Measurements from ENCODE around the gene PYGB.

The PYGB gene

GRCh38 chr20:25215521-25215920 lies 32.4 kb upstream of the PYGB start:
- no peak for DNase-seq (ENCODE audit: low read depth in 1 of 2, low spot score in 1 of 2)

- DNase-seq (ENCODE audit: low read depth in 1 of 2, low spot score in 1 of 2): no peak
Observed at GRCh38 chr20:25216199-25216945, 31.5 kb upstream of the PYGB start.

DNA sequence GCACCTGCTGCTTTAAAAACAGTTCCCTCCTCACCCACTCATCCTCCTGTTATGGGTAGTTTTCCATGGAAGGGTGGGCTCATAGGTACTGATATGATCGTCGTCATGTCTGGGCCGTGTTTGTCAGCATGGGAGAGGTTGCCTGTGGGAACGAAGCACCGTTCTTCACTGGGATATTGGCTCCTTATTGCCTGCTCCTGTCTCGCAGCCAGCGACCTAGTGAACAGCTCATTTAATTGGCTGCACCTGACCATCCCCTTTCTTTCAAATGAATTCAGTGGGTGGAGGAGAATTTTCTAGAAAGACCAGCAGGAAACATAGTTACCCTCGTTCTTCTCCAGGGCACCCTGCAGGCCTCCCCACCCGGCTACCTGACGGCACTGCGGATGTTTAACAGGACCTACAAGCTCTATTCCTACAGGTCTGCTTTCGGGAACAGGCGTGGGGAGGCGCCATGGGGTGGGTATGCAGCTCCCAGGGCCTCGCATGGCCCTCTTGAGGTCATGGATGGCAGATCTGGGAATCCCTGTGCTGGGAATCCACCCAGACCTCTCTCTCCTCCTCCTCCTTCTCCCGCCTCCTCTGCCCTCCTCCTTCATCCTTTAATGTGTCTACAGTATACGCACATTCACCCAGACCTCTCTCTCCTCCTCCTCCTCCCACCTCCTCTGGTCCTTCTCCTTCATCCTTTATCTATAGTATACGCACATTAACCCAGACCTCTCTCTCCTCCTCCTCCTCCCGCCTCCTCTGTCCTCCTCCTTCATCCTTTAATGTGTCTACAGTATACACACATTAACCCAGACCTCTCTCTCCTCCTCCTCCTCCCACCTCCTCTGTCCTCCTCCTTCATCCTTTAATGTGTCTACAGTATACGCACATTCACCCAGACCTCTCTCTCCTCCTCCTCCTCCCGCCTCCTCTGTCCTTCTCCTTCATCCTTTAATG lies 30.4 kb upstream of the PYGB start:
- no peak for DNase-seq (ENCODE audit: low read depth in 1 of 2, low spot score in 1 of 2)

DNA sequence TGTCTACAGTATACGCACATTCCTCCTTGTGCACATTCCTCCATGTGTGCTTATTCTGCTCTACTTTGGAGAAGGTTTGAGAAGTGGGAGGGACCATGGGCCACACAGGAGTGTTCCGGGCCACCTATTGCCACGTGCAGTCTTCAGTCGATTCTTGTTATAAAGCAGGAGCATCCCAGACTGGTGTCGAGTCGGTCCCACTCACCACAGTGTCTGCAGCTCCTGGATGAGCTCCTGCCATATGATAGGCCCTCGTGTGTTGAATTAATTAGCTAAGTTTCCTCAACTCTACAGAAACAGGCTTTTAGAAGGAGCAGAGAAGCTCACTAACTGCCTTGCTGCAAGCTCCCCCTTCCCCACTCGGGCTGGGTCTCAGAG lies 29.8 kb upstream of the PYGB start:
- DNase-seq (ENCODE audit: low read depth in 1 of 2, low spot score in 1 of 2): no peak

DNA sequence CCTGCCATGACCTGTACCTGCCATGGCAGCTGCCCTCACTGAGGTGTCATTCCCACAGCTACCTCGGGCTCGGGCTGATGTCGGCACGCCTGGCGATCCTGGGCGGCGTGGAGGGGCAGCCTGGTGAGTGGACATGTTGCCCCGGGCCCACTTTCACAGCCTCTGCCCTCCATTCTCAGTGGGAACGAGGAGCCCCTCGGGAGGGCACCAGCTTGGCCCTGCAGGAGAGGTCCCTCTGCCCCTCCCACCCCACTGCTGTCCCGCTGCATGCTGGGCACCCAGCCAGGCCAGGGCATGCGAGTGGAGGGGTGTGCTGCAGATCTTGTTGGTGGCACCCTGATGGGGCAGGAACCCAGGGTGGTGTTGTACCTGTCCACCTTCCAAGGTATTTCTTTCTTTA lies 29.4 kb upstream of the PYGB start:
- DNase-seq (ENCODE audit: low read depth in 1 of 2, low spot score in 1 of 2): no peak

- no peak for DNase-seq (ENCODE audit: low read depth in 1 of 2, low spot score in 1 of 2)
Observed at GRCh38 chr20:25219365-25219764, 28.5 kb upstream of the PYGB start.

- no peak for DNase-seq (ENCODE audit: low read depth in 1 of 2, low spot score in 1 of 2)
Observed at GRCh38 chr20:25220021-25220730, 27.7 kb upstream of the PYGB start.

GRCh38 chr20:25220810-25221591 lies 26.9 kb upstream of the PYGB start:
- DNase-seq (ENCODE audit: low read depth in 1 of 2, low spot score in 1 of 2): no peak

DNA sequence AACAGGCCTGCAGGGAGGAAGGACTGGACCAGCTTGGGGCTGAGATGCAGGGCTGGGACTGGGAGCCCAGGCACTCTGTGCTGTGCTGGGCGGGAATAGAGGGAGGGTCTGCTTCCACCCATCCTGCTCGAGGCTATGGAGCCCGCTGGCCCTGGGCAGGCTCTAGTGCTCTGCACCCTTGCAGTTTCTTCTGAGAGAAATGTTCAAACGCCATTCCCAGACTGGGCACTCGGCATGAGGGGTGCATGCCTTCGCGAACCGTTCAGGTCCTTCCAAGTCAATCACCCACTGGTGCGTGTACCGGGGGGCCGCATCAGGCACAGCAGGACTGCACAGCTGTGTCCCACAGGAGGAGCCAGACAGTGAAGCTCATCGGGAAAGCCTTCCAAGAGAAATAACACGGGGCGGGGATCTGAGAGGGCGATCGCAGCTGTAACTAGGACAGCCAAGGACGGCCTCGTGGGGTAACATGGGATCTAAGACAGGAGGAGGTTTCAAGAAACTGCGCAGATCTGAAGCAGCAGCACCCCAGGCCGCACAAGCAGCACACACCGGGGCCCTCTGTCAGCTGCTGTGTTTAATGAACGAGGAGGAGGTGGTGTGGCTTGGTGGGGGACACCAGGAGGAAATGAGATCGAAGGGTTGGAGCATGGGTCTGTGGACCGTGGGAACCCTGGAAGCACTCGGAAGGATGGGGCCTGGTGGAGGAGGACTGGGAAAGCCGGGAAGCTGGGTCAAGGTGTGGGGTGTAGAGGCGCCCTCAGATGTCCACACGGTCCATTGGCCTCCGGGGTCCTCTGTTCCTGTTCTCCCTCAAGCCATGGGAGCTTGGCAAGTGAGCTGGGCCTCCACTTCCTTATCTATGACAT lies 26.1 kb upstream of the PYGB start:
- DNase-seq (ENCODE audit: low read depth in 1 of 2, low spot score in 1 of 2): no peak

- no peak for DNase-seq (ENCODE audit: low read depth in 1 of 2, low spot score in 1 of 2)
Observed at GRCh38 chr20:25222461-25223178, 25.3 kb upstream of the PYGB start.

DNA sequence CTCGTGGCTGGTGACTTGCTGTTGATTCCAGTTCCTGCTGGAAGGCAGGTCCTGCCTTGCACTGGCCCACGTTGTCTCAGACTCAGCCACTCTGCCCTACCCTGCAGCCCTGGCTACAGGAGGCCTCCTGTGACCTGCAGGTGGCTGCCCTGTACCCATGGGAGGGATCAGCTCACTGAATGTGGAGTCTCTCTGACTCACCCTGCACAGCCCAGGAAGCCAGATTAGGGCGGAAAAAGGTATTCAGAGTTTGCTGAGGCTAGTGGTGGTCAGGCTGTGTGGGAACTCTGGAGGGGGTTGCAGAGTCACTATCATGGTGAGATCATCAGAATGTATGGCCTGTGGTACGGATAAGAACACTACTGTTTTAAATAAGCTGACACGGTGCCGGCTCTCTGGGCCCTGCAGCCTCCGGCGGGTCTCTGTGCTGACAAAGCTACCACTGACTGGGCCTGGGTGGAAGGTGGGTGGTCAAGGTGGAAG lies 24.7 kb upstream of the PYGB start:
- no peak for DNase-seq (ENCODE audit: low read depth in 1 of 2, low spot score in 1 of 2)

DNA sequence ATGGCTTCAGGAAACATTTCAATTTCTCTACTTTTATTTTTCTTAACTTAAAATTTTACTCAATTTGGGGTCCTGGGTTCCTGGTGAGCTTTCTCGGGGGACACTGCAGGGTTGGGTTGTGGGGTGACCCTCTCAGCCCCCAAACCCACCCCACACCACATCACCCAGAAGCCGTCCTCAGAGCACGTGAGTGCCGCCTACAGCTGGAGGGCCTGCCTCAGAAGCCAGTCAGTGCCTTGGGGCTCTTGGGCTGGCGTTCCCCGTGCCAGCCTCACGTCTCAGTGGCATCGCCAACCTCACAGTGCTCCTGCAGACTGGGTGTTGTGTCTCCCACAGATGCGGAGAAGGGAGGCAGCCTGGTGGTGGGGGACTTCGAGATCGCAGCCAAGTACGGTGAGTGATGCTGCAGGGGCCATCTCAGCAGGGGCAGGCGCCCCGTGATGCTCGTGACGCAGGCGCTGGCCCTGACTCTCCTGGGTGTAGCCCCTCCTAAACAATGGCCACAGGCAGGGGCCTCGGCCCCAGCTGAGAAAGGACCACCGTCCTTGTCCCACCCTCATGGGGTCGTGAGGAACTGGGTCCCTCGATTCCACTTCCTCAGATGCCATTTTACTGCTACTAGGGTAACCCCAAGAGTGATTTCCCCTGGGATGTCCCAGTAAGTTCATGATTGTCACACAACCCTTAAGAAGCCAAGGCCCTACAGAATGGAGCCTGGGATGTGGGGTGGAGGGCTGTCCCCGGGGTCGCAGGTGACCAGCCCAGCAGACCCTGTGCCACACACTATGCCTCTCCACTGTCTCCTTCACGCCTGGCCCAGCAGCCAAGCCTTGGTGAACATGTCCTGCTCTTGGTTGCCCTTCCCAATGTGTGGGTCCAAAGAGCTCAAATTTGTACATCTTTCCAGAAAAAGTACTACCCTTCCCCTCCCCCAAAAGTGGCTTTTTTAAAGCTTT lies 23.8 kb upstream of the PYGB start:
- no peak for DNase-seq (ENCODE audit: low read depth in 1 of 2, low spot score in 1 of 2)

- DNase-seq (ENCODE audit: low read depth in 1 of 2, low spot score in 1 of 2): no peak
Observed at GRCh38 chr20:25224941-25225340, 22.9 kb upstream of the PYGB start.

GRCh38 chr20:25225642-25226432 lies 22.0 kb upstream of the PYGB start:
- DNase-seq (ENCODE audit: low read depth in 1 of 2, low spot score in 1 of 2): no peak

DNA sequence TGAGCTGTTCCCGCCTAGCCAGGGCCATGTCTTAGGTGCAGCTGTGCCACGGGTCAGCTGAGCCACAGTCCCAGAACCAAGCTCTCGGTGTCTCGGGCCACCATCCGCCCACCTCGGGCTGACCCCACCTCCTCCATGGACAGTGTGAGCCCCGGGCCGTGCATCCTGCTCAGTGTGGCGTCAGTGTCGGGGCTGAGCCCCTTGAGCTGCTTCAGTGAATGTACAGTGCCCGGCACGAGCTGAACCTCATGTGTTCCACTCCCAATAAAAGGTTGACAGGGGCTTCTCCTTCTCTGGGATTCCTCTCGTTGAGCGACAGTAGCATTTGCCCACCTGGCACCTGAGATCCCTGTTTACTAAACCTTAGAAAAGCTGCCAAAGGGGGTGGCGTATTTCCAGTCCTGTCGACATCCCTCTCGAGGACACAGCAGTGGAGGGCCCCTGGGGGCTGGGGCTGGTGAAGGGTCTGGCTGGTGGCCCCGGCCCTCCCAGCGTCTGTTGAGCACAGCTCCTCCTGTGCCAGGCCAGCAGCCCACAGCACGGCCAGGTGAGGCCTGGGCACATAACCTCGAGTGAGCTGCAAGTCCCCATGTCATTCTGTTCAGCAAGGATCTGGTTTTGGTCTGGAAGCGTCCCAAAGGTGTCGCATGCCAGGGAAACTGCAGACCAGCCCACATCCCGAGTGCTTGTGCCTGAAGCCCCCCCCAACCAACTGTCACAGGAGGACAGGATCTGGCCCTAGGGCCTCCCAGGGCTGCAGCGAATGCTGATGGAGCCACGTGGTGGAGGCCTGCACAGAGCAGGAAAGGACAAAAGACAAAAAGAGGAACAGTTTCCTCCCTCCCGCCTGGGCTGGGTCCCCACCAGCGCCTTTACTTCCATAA lies 21.2 kb upstream of the PYGB start:
- no peak for DNase-seq (ENCODE audit: low read depth in 1 of 2, low spot score in 1 of 2)

DNA sequence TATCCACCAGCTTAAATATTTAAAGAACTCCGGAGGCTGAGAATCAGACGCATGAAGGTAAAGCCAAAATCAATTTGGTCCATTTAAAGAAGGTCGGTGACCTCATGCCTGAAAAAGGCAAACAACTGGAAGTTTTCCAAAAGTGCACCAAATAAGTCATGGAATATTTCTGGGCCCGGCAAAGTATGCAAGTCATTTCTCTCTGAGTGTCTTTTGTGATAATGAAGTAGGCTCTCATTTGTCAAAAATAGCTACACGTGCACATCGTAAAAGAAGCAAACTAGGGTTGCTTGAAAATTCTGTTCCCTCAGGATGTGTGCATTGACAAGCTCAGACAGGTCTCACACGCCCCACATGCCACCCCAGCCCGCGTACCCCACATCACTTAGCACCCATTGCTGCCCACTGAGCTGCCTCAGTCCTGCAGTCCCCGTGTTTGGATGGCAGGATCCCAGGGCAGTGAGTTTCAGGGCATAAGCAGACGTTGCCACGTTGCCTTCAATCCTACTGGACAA lies 20.5 kb upstream of the PYGB start:
- DNase-seq (ENCODE audit: low read depth in 1 of 2, low spot score in 1 of 2): no peak
